Adipocyte (in vitro differentiated cells): ENCODE measurements around the gene NPIPA1.
A peak's percentile ranks its signal among the peaks of the same experiment; 100 is the strongest.
"Not testable (repeated sequence)": the region's sequence is repeated elsewhere in the genome, so short reads cannot be mapped to it uniquely, and the experiment has no call there.

Experiments
- DNase-seq: peaks from one replicate; pipeline ENCODE4 v3.0.0-alpha.2; 2015; ENCODE audit warnings: low read depth
- H3K27me3 ChIP-seq: replicated peaks from 2 replicates; pipeline ENCODE4 v1.7.0; 2013; ENCODE audit warnings: mild to moderate bottlenecking, low read length, moderate library complexity; ENCODE audit not compliant: control insufficient read depth, insufficient read depth
- H3K36me3 ChIP-seq: 2 replicates; pipeline ENCODE4 v1.7.0; 2013; ENCODE audit warnings: low read length, mild to moderate bottlenecking, moderate library complexity; ENCODE audit not compliant: control insufficient read depth, insufficient read depth, severe bottlenecking
- H3K4me1 ChIP-seq: 2 replicates; pipeline ENCODE4 v1.7.0; 2013; ENCODE audit warnings: mild to moderate bottlenecking, low read length, moderate library complexity; ENCODE audit not compliant: control insufficient read depth, insufficient read depth
- H3K4me3 ChIP-seq: 2 replicates; pipeline ENCODE4 v1.7.0; 2013; ENCODE audit warnings: mild to moderate bottlenecking, low read length, moderate library complexity
- H3K9ac ChIP-seq: 2 replicates; pipeline ENCODE4 v1.7.0; 2013; ENCODE audit warnings: mild to moderate bottlenecking, low read length, moderate library complexity
- H3K9me3 ChIP-seq: 2 replicates; pipeline ENCODE4 v1.7.0; 2013; ENCODE audit warnings: mild to moderate bottlenecking, low read length, moderate library complexity; ENCODE audit not compliant: control insufficient read depth

NPIPA1 gene

GRCh38 chr16:14988092-14988491, 50.8 kb downstream of the NPIPA1 start:
- not testable (repeated sequence) for H3K27me3 ChIP-seq, H3K9me3 ChIP-seq, H3K4me3 ChIP-seq, H3K36me3 ChIP-seq, H3K9ac ChIP-seq, DNase-seq, H3K4me1 ChIP-seq

- H3K4me1 ChIP-seq, DNase-seq, H3K27me3 ChIP-seq, H3K4me3 ChIP-seq, H3K36me3 ChIP-seq, H3K9ac ChIP-seq, H3K9me3 ChIP-seq: not testable (repeated sequence)
These were observed 51.5 kb downstream of the NPIPA1 start for GRCh38 chr16:14988661-14989191.

- H3K36me3 ChIP-seq, H3K4me1 ChIP-seq, DNase-seq, H3K9me3 ChIP-seq, H3K4me3 ChIP-seq, H3K27me3 ChIP-seq, H3K9ac ChIP-seq: not testable (repeated sequence)
These were observed 52.3 kb downstream of the NPIPA1 start for GRCh38 chr16:14989291-14990281.

- DNase-seq, H3K27me3 ChIP-seq: not testable (repeated sequence)
These were observed 56.3 kb downstream of the NPIPA1 start for GRCh38 chr16:14993277-14994151.

GRCh38 chr16:14996702-14997101, 59.5 kb downstream of the NPIPA1 start:
- not testable (repeated sequence) for H3K9ac ChIP-seq
- H3K36me3 ChIP-seq: peaks cover 21% of the 10 kb centered on the region

More at GRCh38 chr16:14993277-14994151, 56.3 kb downstream of the NPIPA1 start:
- H3K36me3 ChIP-seq, H3K4me1 ChIP-seq, H3K9me3 ChIP-seq, H3K4me3 ChIP-seq, H3K9ac ChIP-seq: not testable (repeated sequence)

GRCh38 chr16:14998300-14998699, 61.1 kb downstream of the NPIPA1 start:
- peaks cover 24% of the 10 kb centered on the region for H3K36me3 ChIP-seq
- DNase-seq: not testable (repeated sequence)

More at GRCh38 chr16:14996702-14997101, 59.5 kb downstream of the NPIPA1 start:
- not testable (repeated sequence) for H3K4me1 ChIP-seq, H3K27me3 ChIP-seq, H3K4me3 ChIP-seq, H3K9me3 ChIP-seq
- DNase-seq: peak; percentile 59

GRCh38 chr16:14999845-15000244, 62.6 kb downstream of the NPIPA1 start:
- peaks cover 25% of the 10 kb centered on the region for H3K36me3 ChIP-seq
- not testable (repeated sequence) for H3K4me1 ChIP-seq, DNase-seq

More at GRCh38 chr16:14998300-14998699, 61.1 kb downstream of the NPIPA1 start:
- H3K4me3 ChIP-seq, H3K9me3 ChIP-seq, H3K27me3 ChIP-seq, H3K4me1 ChIP-seq, H3K9ac ChIP-seq: not testable (repeated sequence)

More at GRCh38 chr16:14999845-15000244, 62.6 kb downstream of the NPIPA1 start:
- not testable (repeated sequence) for H3K27me3 ChIP-seq, H3K4me3 ChIP-seq, H3K9me3 ChIP-seq, H3K9ac ChIP-seq
